ENCODE data around the gene JAKMIP3.
A peak's percentile ranks its signal among the peaks of the same experiment; 100 is the strongest.

The JAKMIP3 gene

GRCh38 chr10:132043861-132044695 is 21.7 kb upstream of the JAKMIP3 start:
- DNase-seq (ENCODE audit: low read depth in 2 of 2): no peak

GRCh38 chr10:132044803-132045202 is 20.9 kb upstream of the JAKMIP3 start:
- DNase-seq (ENCODE audit: low read depth in 2 of 2): no peak

GRCh38 chr10:132045324-132045723 is 20.4 kb upstream of the JAKMIP3 start:
- DNase-seq (ENCODE audit: low read depth in 2 of 2): no peak

- no peak for DNase-seq (ENCODE audit: low read depth in 2 of 2)
Observed at GRCh38 chr10:132047575-132048293, 18.0 kb upstream of the JAKMIP3 start.

GRCh38 chr10:132048294-132048667 is 17.5 kb upstream of the JAKMIP3 start:
- DNase-seq (ENCODE audit: low read depth in 2 of 2): no peak

GRCh38 chr10:132050191-132050590 is 15.6 kb upstream of the JAKMIP3 start:
- no peak for DNase-seq (ENCODE audit: low read depth in 2 of 2)

- no peak for DNase-seq (ENCODE audit: low read depth in 2 of 2)
Observed at GRCh38 chr10:132052124-132052523, 13.6 kb upstream of the JAKMIP3 start.

GRCh38 chr10:132054564-132054963 is 11.2 kb upstream of the JAKMIP3 start:
- no peak for DNase-seq (ENCODE audit: low read depth in 2 of 2)

GRCh38 chr10:132055616-132056015 is 10.1 kb upstream of the JAKMIP3 start:
- no peak for DNase-seq (ENCODE audit: low read depth in 2 of 2)

- DNase-seq (ENCODE audit: low read depth in 2 of 2): no peak
Observed at GRCh38 chr10:132056663-132057062, 9.1 kb upstream of the JAKMIP3 start.

GRCh38 chr10:132057191-132057681 is 8.5 kb upstream of the JAKMIP3 start:
- DNase-seq (ENCODE audit: low read depth in 2 of 2): no peak

- peak; percentile 7 to 31 for DNase-seq (ENCODE audit: low read depth in 2 of 2)
Observed at GRCh38 chr10:132058111-132058745, 7.5 kb upstream of the JAKMIP3 start.

- DNase-seq (ENCODE audit: low read depth in 2 of 2): no peak
Observed at GRCh38 chr10:132058793-132059759, 6.7 kb upstream of the JAKMIP3 start.

GRCh38 chr10:132059760-132060508 is 5.8 kb upstream of the JAKMIP3 start:
- no peak for DNase-seq (ENCODE audit: low read depth in 2 of 2)

- DNase-seq (ENCODE audit: low read depth in 2 of 2): no peak
Observed at GRCh38 chr10:132061030-132061429, 4.7 kb upstream of the JAKMIP3 start.

- no peak for DNase-seq (ENCODE audit: low read depth in 2 of 2)
Observed at GRCh38 chr10:132061465-132061864, 4.3 kb upstream of the JAKMIP3 start.

GRCh38 chr10:132062116-132062515 is 3.6 kb upstream of the JAKMIP3 start:
- DNase-seq (ENCODE audit: low read depth in 2 of 2): no peak

GRCh38 chr10:132062641-132063390 is 2.9 kb upstream of the JAKMIP3 start:
- no peak for DNase-seq (ENCODE audit: low read depth in 2 of 2)

- no peak for DNase-seq (ENCODE audit: low read depth in 2 of 2)
Observed at GRCh38 chr10:132063432-132063831, 2.3 kb upstream of the JAKMIP3 start.

All from stimulated activated CD8-positive, alpha-beta memory T cell treated with anti-CD3 and anti-CD28 coated beads, Interleukin-15, amount 100 ng/mL, for 48 hours (primary cell).